ENCODE data around the gene CTXND2. TPM values are rescaled to one million over a fixed set of nuclear protein-coding genes. Genes with fewer than 3 reads are reported as not detected.

CTXND2 gene
- polyA plus RNA-seq, 1 donor (not counting 4 experiments of a cell fraction or from before 2014, with no cell fraction given) = not detected

DNA sequence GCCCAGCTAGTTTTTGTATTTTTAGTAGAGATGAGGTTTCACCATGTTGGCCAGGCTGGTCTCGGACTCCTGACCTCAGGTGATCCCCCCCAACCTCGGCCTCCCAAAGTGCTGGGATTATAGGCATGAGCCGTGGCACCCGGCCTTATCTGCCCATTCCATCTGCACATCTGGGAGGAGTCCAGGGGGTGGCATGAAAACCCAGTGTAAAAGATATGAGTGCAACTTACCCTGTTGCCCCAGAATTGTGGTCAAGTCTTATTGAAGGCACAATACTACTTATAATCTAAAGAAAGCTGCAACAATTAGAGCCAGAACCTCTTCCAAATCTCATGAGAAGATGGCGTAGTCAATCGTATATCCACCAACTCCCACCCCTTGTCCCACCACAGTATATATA lies 18.4 kb downstream of the CTXND2 start:
- dilution Hi-C loops (cut with MboI; ENCODE audit: extremely low pct_ligation_motif_present, low sequenced_read_pairs) = no loop called here
- Histone ChIP-seq H3K4me1 (ENCODE audit: control insufficient read depth, extremely low read depth, insufficient read depth, low read length) (no peaks in the 10 kb centered on the region), H3K4me3 (ENCODE audit: control insufficient read depth in 2 of 3, extremely low read depth in 1 of 3, insufficient read depth in 2 of 3, low read depth in 1 of 3, low read length in 3 of 3) (no peak overlapping the region), H3K36me3 (ENCODE audit: control insufficient read depth in 2 of 2, extremely low read depth in 1 of 2, insufficient read depth in 2 of 2, low read length in 2 of 2) (no peaks in the 10 kb centered on the region), H3K9me1 (ENCODE audit: control insufficient read depth, extremely low read depth, insufficient read depth, low read length) (no peaks in the 10 kb centered on the region), H2AFZ (ENCODE audit: control insufficient read depth, low read length) (no peak overlapping the region), H3K9me3 (ENCODE audit: control insufficient read depth, low read depth, low read length) (no peaks in the 10 kb centered on the region), H3K9ac (ENCODE audit: control insufficient read depth, extremely low read depth, insufficient read depth, low read length) (no peak overlapping the region), H3K4me2 (ENCODE audit: control insufficient read depth, extremely low read depth, insufficient read depth, low read depth, low read length) (no peak overlapping the region), H3K79me2 (ENCODE audit: control insufficient read depth, insufficient read depth, low read length) (no peaks in the 10 kb centered on the region), H3K27me3 (ENCODE audit: control insufficient read depth, extremely low read depth, insufficient read depth, low read length) (no peaks in the 10 kb centered on the region), H4K20me1 (ENCODE audit: control insufficient read depth, extremely low read depth, insufficient read depth, low read length) (no peaks in the 10 kb centered on the region), H3K27ac (ENCODE audit: control insufficient read depth, insufficient read depth, low read length) (no peak overlapping the region)
- FAIRE-seq = no peak
- TF ChIP-seq EZH2 (IDR thresholded peaks at IDR 0.05; ENCODE audit: low read length) = no peak
- TF ChIP-seq, protein P1, sequence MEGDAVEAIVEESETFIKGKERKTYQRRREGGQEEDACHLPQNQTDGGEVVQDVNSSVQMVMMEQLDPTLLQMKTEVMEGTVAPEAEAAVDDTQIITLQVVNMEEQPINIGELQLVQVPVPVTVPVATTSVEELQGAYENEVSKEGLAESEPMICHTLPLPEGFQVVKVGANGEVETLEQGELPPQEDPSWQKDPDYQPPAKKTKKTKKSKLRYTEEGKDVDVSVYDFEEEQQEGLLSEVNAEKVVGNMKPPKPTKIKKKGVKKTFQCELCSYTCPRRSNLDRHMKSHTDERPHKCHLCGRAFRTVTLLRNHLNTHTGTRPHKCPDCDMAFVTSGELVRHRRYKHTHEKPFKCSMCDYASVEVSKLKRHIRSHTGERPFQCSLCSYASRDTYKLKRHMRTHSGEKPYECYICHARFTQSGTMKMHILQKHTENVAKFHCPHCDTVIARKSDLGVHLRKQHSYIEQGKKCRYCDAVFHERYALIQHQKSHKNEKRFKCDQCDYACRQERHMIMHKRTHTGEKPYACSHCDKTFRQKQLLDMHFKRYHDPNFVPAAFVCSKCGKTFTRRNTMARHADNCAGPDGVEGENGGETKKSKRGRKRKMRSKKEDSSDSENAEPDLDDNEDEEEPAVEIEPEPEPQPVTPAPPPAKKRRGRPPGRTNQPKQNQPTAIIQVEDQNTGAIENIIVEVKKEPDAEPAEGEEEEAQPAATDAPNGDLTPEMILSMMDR (optimal IDR thresholded peaks at IDR 0.05 in 1 of 3, IDR thresholded peaks at IDR 0.05 in 1 of 3, conservative IDR thresholded peaks at IDR 0.05 in 1 of 3; ENCODE audit: extremely low read depth in 1 of 3, insufficient read depth in 2 of 3, low read length in 3 of 3) = no peak
- no peak for DNase-seq (ENCODE audit: low read depth, low spot score)

DNA sequence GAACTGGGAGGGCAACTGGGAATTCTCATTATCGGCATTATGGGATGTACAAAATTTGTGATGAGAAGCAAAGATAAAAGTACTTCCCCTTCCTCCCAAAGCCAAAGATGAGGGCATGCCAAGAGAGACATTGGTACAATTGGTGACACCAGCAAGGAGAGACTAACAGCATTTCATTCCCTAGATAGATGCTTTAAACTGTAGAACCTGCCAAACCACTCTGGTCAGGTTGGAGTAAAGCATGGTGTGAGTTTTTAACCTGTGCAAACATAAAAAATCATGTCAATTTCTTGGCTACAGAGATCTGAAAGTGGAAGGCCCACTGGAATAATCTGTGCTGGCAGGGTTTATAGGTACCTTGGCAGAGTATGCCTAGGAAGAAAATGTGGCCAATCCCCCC lies 19.4 kb downstream of the CTXND2 start:
- no peak overlapping the region for H3K4me3 ChIP-seq (ENCODE audit: control insufficient read depth in 2 of 3, extremely low read depth in 1 of 3, insufficient read depth in 2 of 3, low read depth in 1 of 3, low read length in 3 of 3)
- no peaks in the 10 kb centered on the region for H3K36me3 ChIP-seq (ENCODE audit: control insufficient read depth in 2 of 2, extremely low read depth in 1 of 2, insufficient read depth in 2 of 2, low read length in 2 of 2)
- no peaks in the 10 kb centered on the region for H3K4me1 ChIP-seq (ENCODE audit: control insufficient read depth, extremely low read depth, insufficient read depth, low read length)
- FAIRE-seq (no peak), DNase-seq (ENCODE audit: low read depth, low spot score) (no peak)
- H3K27me3 ChIP-seq (ENCODE audit: control insufficient read depth, extremely low read depth, insufficient read depth, low read length) = no peaks in the 10 kb centered on the region
- H2AFZ ChIP-seq (ENCODE audit: control insufficient read depth, low read length) = no peak overlapping the region
- H3K9me1 ChIP-seq (ENCODE audit: control insufficient read depth, extremely low read depth, insufficient read depth, low read length) = no peaks in the 10 kb centered on the region
- H3K27ac ChIP-seq (ENCODE audit: control insufficient read depth, insufficient read depth, low read length) = no peak overlapping the region
- dilution Hi-C loops (cut with MboI; ENCODE audit: extremely low pct_ligation_motif_present, low sequenced_read_pairs) = no loop called here
- no peaks in the 10 kb centered on the region for H3K9me3 ChIP-seq (ENCODE audit: control insufficient read depth, low read depth, low read length)
- H3K9ac ChIP-seq (ENCODE audit: control insufficient read depth, extremely low read depth, insufficient read depth, low read length) = no peak overlapping the region
- H4K20me1 ChIP-seq (ENCODE audit: control insufficient read depth, extremely low read depth, insufficient read depth, low read length) = no peaks in the 10 kb centered on the region
- TF ChIP-seq EZH2 (IDR thresholded peaks at IDR 0.05; ENCODE audit: low read length) = no peak
- TF ChIP-seq, protein P1 (optimal IDR thresholded peaks at IDR 0.05 in 1 of 3, IDR thresholded peaks at IDR 0.05 in 1 of 3, conservative IDR thresholded peaks at IDR 0.05 in 1 of 3; ENCODE audit: extremely low read depth in 1 of 3, insufficient read depth in 2 of 3, low read length in 3 of 3) = no peak
- no peak overlapping the region for H3K4me2 ChIP-seq (ENCODE audit: control insufficient read depth, extremely low read depth, insufficient read depth, low read depth, low read length)
- H3K79me2 ChIP-seq (ENCODE audit: control insufficient read depth, insufficient read depth, low read length) = no peaks in the 10 kb centered on the region

Measured in keratinocyte (primary cell).